B cell (primary cell): Measurements from ENCODE around the gene RPL41.

Experiments used
- EZH2 ChIP-seq: IDR thresholded peaks from 2 replicates; pipeline ENCODE4 v1.6.1; 2012; ENCODE audit warnings: borderline replicate concordance, low read depth, mild to moderate bottlenecking, moderate library complexity, low read length; ENCODE audit not compliant: insufficient read depth, poor library complexity, severe bottlenecking
- TF ChIP-seq, protein P1 (sequence below): fragments of 200-600 bp; IDR thresholded peaks from one replicate; pipeline ENCODE4 v1.8.0; 2022; ENCODE audit warnings: antibody characterized with exemption, mild to moderate bottlenecking

DNA sequence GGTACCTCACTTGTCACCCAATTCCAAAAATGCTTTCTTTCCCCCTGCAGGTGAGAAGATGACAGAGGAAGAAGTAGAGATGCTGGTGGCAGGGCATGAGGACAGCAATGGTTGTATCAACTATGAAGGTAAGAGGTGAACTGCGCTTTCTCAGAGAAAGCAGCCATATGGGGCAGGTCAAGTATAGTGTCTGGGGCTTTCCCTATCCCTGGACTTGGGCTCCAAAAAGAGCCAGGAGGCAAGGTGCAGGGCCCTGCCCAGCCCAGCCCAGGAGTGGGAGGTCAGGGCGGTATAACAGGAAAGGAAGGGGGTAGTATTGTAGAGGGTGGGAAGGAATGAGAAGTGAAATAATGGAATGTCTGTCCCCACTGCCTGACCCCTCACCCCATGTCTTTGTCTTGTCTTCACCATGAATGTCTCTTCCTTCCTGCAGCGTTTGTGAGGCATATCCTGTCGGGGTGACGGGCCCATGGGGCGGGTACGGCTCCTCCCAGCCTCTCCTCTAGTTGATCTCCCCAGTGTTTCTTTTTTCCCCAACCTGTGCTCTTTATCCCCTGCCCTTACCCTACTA lies 43.8 kb downstream of the RPL41 start:
- TF ChIP-seq, protein P1, sequence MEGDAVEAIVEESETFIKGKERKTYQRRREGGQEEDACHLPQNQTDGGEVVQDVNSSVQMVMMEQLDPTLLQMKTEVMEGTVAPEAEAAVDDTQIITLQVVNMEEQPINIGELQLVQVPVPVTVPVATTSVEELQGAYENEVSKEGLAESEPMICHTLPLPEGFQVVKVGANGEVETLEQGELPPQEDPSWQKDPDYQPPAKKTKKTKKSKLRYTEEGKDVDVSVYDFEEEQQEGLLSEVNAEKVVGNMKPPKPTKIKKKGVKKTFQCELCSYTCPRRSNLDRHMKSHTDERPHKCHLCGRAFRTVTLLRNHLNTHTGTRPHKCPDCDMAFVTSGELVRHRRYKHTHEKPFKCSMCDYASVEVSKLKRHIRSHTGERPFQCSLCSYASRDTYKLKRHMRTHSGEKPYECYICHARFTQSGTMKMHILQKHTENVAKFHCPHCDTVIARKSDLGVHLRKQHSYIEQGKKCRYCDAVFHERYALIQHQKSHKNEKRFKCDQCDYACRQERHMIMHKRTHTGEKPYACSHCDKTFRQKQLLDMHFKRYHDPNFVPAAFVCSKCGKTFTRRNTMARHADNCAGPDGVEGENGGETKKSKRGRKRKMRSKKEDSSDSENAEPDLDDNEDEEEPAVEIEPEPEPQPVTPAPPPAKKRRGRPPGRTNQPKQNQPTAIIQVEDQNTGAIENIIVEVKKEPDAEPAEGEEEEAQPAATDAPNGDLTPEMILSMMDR = no peak
- no peak for TF ChIP-seq EZH2
